KMS-11 (cell line): ENCODE measurements around the gene TECPR2.

Source experiments
- H2AFZ ChIP-seq: fragments of 200-600 bp; sonication (generic); 2 replicates; pipeline ENCODE4 v1.6.1; 2016; ENCODE audit warnings: antibody characterized with exemption, mixed run types, low read depth
- H3K27ac ChIP-seq: fragments of 200-600 bp; sonication (generic); 2 replicates; pipeline ENCODE4 v1.6.1; 2016; ENCODE audit warnings: mild to moderate bottlenecking, mixed run types
- H3K27me3 ChIP-seq: fragments of 200-600 bp; sonication (generic); 2 replicates; pipeline ENCODE4 v1.6.1; 2017; ENCODE audit warnings: mild to moderate bottlenecking, low read depth, mixed run types, moderate library complexity; ENCODE audit not compliant: insufficient read depth
- H3K36me3 ChIP-seq: fragments of 200-600 bp; sonication (generic); 2 replicates; pipeline ENCODE4 v1.6.1; 2017; ENCODE audit warnings: mild to moderate bottlenecking, mixed run types; ENCODE audit not compliant: insufficient read depth
- H3K4me1 ChIP-seq: fragments of 200-600 bp; sonication (generic); 2 replicates; pipeline ENCODE4 v1.6.1; 2016; ENCODE audit warnings: mild to moderate bottlenecking, low read depth, mixed run types; ENCODE audit not compliant: poor library complexity, severe bottlenecking
- H3K4me2 ChIP-seq: fragments of 200-600 bp; sonication (generic); 2 replicates; pipeline ENCODE4 v1.7.0; 2016; ENCODE audit warnings: mild to moderate bottlenecking, mixed run types
- H3K4me3 ChIP-seq: fragments of 200-600 bp; sonication (generic); IDR thresholded peaks from 2 replicates; pipeline ENCODE4 v1.6.1; 2017; ENCODE audit warnings: low read depth, low read length, mixed read lengths; ENCODE audit not compliant: insufficient read depth
- H3K79me2 ChIP-seq: fragments of 200-600 bp; sonication (generic); 2 replicates; pipeline ENCODE4 v1.6.1; 2016; ENCODE audit warnings: low read depth, mixed run types; ENCODE audit not compliant: insufficient read depth
- H3K9ac ChIP-seq: fragments of 200-600 bp; sonication (generic); 2 replicates; pipeline ENCODE4 v1.6.1; 2016; ENCODE audit warnings: mild to moderate bottlenecking, mixed run types
- H4K20me1 ChIP-seq: fragments of 200-600 bp; sonication (generic); 2 replicates; pipeline ENCODE4 v1.6.1; 2016; ENCODE audit warnings: mild to moderate bottlenecking, mixed run types; ENCODE audit not compliant: insufficient read depth
- TF ChIP-seq, protein P1 (sequence below): fragments of 200-600 bp; sonication (generic); conservative IDR thresholded peaks from 2 replicates; pipeline ENCODE4 v1.6.1; 2017; ENCODE audit warnings: low read depth, mild to moderate bottlenecking, antibody characterized with exemption, low read length, moderate library complexity, mixed read lengths

TECPR2 gene

DNA sequence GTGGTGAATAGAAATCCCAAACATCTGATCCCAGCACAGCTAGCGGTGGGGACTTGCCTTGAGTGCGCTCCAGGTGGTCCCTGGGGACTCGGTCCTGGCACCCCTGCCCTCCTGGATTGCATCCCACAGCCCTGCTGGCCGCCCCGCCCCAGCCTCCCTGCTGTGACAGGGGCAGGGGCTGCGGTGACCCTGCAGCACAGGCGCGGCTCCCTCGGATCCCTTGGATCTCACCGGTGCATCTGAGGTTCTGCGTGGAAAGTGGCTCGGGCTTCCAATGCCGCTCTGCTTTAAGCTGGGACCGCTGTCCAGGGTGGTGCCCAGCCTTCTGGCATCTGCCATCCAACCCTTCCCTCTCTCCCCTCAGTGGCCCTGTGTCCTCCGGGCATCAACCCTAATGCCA lies 130.8 kb downstream of the TECPR2 start:
- H3K4me1 ChIP-seq, result no peaks in the 10 kb centered on the region
- TF ChIP-seq, protein P1, sequence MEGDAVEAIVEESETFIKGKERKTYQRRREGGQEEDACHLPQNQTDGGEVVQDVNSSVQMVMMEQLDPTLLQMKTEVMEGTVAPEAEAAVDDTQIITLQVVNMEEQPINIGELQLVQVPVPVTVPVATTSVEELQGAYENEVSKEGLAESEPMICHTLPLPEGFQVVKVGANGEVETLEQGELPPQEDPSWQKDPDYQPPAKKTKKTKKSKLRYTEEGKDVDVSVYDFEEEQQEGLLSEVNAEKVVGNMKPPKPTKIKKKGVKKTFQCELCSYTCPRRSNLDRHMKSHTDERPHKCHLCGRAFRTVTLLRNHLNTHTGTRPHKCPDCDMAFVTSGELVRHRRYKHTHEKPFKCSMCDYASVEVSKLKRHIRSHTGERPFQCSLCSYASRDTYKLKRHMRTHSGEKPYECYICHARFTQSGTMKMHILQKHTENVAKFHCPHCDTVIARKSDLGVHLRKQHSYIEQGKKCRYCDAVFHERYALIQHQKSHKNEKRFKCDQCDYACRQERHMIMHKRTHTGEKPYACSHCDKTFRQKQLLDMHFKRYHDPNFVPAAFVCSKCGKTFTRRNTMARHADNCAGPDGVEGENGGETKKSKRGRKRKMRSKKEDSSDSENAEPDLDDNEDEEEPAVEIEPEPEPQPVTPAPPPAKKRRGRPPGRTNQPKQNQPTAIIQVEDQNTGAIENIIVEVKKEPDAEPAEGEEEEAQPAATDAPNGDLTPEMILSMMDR, result no peak
- no peaks in the 10 kb centered on the region for H3K27me3 ChIP-seq
- H3K4me2 ChIP-seq, result no peak overlapping the region
- H3K9ac ChIP-seq, result no peak overlapping the region
- H4K20me1 ChIP-seq, result no peaks in the 10 kb centered on the region
- no peaks in the 10 kb centered on the region for H3K79me2 ChIP-seq
- no peak overlapping the region for H2AFZ ChIP-seq
- H3K4me3 ChIP-seq, result no peak overlapping the region
- H3K36me3 ChIP-seq, result no peaks in the 10 kb centered on the region
- H3K27ac ChIP-seq, result no peak overlapping the region

DNA sequence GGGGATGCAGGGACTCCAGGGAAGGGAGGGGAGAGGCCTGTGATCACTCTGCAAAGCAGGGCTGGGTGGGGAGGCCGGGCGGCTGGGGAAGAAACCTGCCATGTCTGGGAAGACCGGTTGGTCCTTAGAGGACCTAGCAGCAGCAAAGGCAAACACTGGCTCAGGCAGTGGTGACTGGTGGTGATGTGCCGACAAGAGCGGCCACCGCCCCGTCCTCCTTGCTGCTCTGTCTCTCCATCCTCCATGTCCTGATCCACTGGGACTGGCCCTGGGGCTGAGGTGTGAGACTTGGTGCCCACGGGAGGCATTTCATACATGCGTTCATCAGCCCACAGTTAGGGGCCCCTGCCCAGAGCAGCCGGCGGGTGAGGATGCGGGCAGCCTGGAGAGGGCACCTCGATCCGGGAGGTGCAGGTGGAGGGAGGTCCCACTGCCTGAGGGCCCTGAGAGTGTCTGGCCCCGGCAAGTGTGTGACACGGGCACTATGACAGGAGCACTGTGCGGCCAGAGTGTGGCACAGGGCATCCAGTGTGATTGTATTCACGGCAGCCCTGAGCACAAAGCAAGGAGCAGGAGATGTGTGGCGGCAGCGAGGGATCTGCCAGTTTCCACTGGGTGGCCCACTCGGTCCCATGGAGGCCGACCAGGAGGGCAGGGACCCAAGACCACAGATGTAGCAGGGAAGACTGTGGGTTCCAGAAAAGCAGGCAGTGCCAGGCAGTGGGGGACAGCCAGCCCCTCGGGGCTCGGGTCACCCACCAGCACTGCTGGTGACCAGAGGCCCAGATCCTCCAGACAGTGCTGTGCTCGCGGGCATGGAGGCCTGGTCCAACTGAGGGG lies 133.0 kb downstream of the TECPR2 start:
- no peak overlapping the region for H3K27ac ChIP-seq

DNA sequence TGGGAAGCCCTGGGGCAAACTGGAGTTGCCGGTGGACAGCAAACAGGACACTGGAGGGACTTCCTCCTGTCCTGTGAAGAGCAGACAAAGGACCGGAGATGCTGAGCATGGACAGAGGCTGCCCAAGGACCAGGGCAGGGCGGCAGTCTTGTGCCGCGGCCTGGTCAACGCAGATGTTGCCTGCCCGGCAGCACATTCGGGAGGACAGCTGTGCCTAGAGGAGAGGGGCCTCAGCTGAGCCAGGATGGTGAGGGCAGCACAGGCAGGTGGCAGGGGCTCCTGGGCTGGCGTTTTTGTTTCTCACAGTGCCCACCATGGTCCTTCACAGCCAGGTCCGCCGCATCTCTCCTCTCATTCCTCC lies 133.6 kb downstream of the TECPR2 start:
- no peaks in the 10 kb centered on the region for H4K20me1 ChIP-seq
- no peak overlapping the region for H3K4me3 ChIP-seq
- no peaks in the 10 kb centered on the region for H3K36me3 ChIP-seq
- no peak overlapping the region for H3K27ac ChIP-seq
- TF ChIP-seq, protein P1, result no peak
- no peaks in the 10 kb centered on the region for H3K4me1 ChIP-seq
- no peaks in the 10 kb centered on the region for H3K79me2 ChIP-seq
- H2AFZ ChIP-seq, result no peak overlapping the region
- H3K4me2 ChIP-seq, result no peak overlapping the region
- H3K9ac ChIP-seq, result no peak overlapping the region
- no peaks in the 10 kb centered on the region for H3K27me3 ChIP-seq

More for the DNA sequence above, 133.0 kb downstream of the TECPR2 start:
- Histone ChIP-seq H3K4me3 (no peak overlapping the region), H3K79me2 (no peaks in the 10 kb centered on the region), H3K27me3 (no peaks in the 10 kb centered on the region), H2AFZ (no peak overlapping the region), H3K4me2 (no peak overlapping the region), H3K4me1 (no peaks in the 10 kb centered on the region), H4K20me1 (no peaks in the 10 kb centered on the region), H3K9ac (no peak overlapping the region), H3K36me3 (no peaks in the 10 kb centered on the region)
- TF ChIP-seq, protein P1, result no peak

DNA sequence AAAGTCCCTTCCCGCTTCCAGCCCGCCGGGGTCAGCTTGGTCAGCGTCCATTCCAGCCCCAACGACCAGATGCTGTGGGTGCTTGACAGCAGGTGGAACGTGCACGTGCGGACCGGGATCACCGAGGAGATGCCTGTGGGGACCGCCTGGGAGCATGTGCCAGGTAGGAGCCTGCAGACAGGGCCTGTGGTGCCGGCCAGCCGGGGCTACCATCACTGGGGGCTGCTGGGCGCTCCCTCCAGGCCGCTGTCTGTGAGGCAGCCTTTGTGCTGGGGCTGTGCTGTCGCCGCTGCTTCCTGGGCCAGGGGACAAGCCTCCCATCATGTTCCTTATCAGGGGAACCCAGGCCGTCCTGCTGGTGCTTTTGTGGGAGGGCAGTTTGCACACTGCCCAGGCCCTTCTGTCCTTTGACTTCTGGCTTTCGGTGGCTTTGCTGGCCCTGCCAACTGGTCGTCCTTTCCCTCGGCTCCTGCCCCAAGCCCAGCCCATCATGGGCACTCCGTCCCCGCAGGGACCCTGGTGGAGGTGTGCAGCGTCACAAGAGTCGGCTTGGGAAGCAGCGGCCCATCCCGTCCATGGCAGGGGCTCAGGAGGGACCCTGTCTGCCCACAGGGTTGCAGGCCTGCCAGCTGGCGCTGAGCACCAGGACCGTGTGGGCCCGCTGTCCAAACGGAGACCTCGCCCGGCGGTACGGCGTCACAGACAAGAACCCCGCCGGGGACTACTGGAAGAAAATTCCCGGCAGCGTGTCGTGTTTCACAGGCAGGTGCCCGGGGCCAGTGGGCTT lies 134.4 kb downstream of the TECPR2 start:
- Histone ChIP-seq H3K4me1 (no peaks in the 10 kb centered on the region), H3K4me3 (no peak overlapping the region), H3K27me3 (no peaks in the 10 kb centered on the region), H3K27ac (no peak overlapping the region), H3K36me3 (no peaks in the 10 kb centered on the region), H3K79me2 (no peaks in the 10 kb centered on the region), H3K4me2 (no peak overlapping the region), H3K9ac (no peak overlapping the region), H4K20me1 (no peaks in the 10 kb centered on the region), H2AFZ (no peak overlapping the region)
- TF ChIP-seq, protein P1, result no peak
